ENCODE data around the gene CHN2.

The CHN2 gene

DNA sequence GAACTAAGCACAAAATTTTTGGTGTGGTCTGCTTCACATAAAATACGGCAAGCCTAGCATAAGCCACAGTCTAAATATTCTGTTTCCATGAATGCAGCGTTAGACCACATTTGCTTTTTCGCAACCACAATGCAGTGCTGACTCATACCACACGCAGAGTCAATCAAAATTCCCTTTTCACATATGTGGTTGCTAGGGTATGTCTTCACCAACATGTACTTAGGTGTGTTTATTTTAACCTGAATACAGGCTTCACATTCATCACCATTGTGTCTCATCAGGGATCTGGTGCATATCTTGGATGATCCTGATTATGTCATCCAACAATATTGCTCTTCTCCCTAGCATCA is 90.8 kb downstream of the CHN2 start:
- no peak for DNase-seq (ENCODE audit: low read depth)

DNA sequence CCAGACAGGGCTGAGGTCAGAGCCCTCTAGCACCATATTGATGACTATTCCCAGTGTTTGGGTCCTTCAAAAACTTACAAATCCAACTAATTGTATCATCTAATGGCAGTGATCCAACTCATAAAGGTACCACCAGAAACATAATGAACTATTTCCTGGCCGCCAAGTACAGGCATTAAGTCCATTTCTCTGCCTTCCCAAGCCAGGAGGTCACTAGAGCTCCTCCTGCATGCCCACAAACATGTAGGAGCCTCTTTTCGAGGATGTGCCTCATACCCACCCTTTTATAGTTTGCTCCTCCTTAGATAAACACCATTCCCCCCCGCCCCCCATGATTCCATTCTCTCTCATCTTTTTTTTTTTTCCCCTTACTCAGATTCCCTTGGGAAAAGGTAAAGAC is 91.3 kb downstream of the CHN2 start:
- DNase-seq (ENCODE audit: low read depth), result no peak

DNA sequence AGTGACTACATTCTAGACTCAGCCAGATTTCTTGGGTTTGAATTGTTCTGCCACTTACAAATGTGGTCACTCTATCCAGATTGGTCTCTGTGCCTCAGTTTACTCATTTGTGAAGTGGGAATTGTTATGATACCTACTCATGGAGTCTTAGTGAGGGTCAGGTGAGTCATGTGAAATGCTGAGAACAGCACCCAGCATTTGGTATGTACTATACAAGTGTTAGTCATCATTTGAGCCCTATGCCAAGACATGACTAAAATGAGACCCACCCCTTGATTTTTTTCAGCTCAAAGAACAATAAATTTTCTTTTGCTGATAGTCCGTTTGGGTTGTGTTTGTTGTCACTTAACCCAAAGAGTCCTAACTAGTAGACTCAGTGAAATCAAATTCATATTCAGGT is 92.8 kb downstream of the CHN2 start:
- no peak for DNase-seq (ENCODE audit: low read depth)

DNA sequence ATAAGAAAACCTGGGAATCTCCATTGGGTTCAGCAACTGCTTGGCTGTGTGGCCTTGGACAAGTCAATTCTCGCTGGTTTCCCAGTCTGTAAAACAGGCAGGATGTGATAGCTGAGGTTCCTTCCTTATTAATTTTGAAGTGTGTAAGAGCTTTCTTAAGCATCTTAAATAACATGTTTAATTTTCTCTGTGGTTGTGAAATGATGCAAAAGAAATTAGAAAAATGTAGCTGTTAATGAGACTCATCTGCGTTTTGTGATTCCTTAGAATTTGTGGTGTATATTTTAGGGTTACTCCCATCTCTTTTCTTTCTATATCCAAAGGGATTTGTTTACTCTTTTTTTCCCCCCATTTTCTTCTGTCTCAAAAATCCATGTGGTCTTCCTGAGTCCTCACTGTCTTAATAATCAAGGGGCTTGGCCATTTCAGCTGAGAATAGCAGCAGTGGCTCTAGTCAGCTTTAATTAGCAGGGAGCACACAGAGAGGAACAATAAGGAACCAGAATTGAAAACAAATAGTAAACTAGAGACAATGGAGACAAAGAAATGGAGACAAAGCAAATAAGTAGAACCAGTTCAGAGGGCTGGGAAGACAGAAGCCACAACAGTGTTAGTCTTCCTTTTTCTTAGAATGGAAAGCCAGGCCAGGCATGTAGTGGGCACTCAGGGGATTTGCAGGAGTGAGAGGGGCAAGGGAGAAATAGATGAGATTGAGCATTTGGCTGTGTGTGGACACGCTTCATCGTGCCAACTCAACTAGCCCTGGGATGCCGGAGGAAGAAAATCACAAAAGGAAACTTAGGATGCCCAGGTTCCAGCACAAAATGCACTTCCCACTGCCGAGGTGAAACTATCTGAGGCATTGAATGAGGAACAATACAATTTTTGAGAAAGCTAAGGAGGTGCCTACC is 93.9 kb downstream of the CHN2 start:
- DNase-seq (ENCODE audit: low read depth), result no peak

DNA sequence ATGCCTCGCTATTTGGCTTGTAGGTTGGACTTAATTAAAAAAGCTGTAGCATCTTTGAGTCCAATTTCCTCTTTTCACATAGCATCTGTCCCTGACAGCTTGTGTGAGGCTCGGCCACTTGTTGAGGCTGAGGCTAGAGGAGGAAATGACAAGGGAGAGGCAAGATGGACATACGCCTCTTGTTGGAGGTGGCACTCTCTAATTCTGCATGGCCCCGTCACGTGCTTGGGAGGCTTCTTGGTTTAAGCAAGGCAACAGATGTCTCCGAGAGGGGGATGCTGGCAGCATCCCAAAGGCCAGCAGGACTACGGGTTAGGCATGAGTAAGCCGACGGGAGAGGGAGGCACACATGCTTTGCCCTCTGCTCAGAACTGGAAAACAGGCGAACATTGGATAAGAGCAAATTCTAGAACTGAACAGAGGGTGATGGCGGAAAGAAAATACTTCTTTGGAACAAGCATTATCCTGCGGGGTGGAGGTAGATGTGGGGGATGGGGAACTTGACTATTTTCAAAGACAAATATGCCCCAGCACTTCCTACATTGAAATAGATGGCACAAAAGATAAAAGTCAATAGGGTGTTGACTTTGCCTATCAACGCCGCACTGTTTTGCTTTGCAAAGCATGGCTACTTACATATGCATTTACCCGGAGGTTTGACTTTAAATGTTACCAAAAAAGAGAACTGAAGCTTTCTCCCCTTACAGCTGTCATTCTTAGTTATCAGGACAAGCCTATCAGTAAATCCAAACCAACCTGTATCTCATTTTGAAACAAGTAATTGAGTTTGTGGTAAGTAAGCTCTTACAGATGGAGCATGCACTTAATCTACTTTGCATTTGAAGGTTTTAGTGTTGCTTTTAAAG is 94.8 kb downstream of the CHN2 start:
- no peak for DNase-seq (ENCODE audit: low read depth)

DNA sequence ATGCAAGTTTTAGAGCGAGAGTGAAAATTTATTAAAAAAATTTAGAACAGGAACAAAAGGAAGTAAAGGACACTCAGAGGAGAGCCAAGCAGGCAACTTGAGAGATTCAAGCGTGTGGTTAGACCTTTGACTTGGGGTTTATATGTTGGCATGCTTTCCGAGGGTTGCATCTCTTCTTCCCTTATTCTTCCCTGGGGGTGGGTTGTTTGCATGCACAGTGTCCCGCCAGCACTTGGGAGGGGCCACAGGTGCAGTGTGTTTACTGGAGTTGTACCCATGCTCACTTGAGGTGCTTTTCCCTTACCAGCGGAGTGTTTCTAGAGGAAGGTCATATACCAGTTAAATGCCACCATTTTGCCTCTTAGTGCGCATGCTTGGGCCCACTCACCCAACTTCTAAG is 96.3 kb downstream of the CHN2 start:
- DNase-seq (ENCODE audit: low read depth), result no peak

DNA sequence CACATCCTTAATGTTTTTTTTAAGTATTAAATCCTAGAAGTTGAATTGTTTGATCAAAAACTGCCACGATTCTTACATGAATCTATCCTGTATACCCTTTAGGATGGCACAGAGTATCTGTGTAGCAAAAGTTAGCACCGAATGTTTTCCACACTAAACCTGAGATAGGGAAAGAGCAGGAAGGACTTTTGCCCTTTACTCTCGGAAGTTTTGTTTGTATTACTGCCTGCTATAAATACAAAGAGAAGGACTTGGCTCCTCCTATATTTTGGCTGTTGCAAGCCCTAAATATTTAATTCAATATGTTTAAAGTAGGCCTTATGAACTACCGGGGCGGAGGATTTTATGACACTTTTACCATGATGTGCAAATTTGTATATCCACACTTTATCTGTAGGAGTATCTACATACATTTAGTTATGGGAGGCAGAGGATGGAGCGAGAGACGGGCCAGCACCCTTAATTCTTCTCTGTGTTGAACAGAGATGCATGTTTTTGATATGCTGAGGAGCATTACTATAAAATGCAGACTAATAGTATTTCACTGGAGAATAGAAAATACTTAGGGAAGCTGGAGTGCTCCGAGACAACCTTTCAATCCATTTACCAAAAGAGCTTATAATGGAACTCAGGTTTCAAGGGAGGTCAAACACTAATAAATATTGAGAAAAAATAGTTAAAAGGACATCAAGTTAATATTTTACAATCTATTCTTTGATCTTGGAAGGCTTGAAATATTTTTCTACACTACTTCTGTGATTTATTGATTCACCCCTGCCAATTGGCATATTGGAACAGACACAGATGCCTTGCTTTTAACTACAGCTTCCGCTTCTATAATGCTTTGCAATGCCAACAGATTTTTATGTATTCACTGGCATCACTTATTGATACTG is 97.4 kb downstream of the CHN2 start:
- DNase-seq (ENCODE audit: low read depth), result no peak

DNA sequence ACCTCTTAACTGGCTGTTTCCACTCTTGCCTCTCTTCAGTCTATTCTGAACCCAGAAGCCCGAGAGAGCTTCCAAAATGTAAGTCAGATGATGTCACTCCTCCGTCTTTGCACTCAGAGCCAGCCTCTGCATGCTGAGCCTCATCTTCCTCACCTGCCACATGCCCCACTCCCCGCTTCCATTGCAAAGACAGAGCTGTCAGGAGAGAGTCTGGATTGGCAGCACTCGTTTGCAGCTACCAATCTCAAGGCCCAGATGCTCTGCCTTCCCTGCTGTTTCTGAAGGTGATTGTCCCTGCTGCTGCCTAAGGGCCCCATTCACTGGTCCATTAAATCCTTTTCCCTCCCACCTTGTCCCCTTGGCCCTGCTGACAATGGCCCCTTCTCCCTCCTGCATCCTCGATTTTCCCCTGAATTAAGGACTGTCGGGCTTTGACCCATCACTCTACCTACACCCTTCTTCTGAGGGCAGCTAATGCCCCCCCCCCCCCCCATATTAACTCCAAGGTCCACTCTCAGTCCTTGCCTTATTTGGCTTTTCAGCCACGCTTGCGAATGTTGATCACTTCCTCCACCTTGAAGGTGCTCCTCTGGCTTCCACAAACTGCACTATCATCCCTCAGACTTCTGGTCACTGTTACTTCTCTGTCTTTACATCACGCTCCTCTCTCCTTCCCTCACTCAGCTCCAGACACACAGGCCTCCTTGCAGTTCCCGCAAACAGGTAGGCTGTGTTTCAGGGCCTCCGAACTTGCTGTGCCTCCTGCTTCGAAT is 98.5 kb downstream of the CHN2 start:
- no peak for DNase-seq (ENCODE audit: low read depth)

DNA sequence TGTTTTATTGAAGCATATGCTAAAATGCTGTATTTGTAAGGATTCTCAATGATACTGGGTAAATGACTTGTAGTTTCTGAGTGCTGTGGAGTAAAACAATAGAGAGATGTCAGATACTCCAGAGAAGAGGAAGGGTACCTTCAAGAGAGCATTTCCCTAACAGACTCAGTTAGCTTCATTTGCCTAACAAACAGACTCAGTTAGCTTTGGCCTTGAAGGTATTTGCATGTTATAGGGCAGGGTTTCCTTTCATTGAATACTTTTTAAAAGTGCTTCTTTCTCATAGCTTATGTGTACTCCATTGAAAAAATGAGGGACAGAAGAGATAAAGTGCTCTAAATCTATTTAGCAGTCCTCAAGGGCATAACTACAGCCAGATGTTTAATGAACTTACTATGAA is 101.8 kb downstream of the CHN2 start:
- no peak for DNase-seq (ENCODE audit: low read depth)

DNA sequence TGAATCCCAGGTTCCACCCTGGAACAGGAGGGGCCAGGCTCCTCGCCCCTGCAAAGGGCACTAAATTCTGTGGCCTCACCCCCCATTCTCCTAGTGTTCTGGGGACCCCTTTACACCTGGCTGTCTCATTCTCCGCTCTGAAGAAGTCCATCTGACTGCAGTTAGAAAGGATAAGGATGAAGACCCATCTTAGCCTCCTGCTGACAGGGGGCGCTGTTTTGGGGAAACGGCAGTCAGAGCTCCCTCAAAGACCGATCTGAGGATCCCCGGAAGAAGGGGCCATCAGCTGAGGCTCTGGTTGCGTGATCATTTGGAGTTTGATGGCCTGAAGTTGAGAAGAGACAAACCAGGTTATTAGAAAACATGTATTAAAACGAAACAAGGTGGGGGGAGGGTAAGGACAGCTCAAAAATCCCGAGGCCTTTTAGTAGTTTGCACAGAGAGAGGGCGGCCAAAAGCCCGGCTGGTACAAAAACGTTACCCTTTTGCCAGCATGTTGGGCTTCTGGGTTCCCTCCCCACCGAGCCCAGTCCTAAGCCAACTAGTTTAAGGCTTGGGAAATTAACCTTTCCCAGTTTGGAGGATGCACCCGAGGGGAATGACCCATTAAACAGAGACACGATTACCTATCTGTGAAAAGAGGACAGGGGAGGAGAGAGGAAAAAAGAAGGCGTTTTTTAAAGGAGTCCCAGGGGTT is 102.8 kb downstream of the CHN2 start:
- DNase-seq (ENCODE audit: low read depth), result no peak

DNA sequence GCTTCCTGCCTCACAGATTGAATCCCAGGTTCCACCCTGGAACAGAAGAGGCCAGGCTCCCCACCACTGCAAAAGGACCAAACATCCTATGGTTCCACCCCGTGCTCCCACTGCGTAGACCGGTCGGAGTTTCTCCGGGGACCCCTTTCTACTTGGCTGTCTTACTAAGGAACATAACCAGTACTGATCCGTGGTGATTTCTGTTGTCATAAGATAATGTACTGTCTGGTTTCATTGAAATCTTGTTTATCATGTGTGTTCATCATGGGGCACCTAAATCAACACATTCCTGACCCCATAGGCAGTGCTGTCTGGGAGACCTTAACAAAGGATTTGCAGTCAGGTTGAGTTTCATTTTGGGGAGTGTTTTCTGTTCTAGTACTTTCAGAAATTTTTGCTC is 104.5 kb downstream of the CHN2 start:
- DNase-seq (ENCODE audit: low read depth), result no peak

DNA sequence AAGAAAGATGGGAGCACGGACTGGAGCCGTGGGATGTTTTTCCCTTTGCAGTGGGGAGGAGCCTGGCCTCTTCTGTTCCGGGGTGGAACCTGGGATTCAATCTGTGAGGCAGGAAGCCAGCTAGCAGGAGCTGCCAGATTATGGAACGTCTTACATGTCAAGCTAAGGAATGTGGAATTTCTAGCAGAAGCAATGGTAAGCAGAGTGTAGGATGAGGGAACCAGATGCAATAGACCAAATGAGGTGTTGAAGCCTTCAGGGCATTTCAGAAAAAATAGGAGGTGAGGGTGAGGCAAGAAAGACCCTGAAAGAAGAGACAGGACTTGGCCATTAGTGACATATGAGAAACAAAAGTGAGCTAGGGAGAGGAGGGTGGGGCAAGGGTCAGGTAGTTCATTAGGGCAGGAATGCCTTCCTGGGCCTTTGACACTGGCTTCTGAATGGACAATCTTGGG is 105.5 kb downstream of the CHN2 start:
- no peak for DNase-seq (ENCODE audit: low read depth)

DNA sequence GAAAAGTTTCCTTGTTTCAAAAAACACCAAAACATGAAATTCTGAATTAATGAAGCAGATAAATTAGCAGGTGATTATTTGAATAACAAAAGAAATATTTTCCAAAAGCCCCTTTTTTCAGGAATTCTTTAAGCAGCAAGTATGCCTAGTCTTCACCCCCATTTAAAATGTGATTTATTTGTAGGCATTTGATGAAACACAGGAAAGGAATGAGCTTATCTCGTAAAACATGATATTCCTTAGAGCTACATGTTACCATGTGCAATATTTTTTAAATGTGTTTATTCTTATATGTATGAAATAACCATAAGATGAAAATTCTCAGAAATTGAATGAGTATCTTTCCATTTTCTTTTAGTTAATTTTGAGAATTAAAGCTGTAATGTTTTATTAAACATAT is 106.1 kb downstream of the CHN2 start:
- DNase-seq (ENCODE audit: low read depth), result no peak

DNA sequence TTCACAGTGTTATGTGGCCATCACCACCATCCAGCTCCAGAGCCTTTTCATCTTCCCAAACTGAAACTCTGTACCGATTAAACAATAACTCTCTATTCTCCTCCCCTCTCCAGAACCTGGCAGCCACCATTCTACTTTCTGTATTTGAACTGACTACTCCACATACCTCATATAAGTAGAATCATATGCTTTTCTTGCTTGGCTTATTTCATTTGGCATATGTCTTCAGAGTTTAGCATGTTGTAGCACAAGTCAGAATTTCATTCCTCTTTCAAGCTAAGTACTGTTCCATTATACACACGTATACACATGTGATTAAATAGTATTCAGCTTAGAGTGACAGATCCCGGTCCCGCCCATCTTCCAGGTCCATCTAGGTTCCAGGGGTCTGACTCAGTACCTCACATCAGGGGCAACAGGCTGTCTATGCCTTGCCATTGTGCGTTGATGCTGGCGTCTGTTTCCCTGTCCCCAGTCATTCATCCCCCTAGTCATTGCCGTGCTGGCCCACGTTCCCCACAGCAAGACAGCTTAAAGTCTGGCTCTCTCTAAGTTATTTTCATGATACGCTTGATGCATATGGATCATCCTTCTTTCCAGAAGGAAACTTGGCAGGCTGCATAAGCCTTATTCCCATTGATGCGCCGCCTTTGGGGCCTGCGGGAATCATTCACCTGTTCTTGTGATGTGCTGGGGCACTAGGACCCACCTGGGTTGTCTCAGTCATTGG is 108.3 kb downstream of the CHN2 start:
- DNase-seq (ENCODE audit: low read depth), result no peak

DNA sequence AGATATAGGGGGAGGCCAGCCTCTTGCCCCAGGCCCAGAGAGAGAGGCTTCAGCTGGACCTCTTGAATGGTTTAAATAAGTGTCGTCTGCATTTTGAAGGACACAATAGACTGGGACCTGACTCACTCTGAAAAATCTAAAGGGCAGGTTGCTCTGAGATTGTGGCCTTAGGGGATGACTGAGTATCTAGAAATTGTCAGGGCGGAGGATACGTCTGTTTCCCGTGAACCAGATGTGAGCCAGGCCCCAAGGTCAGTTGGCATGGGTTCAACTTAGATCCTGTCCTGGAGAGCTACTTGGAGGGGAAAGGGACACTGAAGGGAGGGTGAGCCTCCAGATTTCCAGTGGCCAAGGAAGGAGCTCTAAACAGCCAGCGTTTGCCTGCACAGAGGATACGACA is 110.2 kb downstream of the CHN2 start:
- no peak for DNase-seq (ENCODE audit: low read depth)

DNA sequence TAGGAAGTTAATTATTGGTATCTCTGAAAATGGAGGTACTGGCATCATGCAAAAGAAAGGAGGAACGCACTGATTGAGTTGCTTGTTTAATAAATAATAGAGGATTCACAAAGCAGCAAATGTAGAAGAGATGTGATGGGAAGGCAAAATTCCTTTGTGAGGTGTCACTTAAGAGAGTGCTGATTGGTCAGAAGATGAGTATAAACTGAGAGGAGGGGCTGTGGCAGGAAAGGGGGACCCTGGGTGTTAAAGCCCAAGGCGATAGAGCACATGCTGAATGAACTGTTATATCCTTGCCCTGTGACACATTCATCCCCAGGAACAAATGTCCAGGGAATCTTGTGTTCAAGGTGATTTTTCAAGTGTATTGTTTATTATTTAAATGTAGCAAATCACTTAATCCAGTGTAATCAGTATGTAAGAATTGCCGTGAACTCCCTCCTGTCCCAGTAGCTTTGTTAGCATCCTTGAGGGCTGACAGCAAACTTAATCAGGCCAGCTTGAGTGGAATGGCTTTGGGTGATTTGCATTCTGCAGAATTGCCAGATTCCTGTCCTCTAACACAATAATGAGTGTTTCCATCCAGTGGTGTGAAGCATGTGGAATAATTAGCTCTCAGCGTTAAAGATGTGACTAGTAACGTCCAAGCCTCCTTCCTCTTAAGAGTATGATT is 111.9 kb downstream of the CHN2 start:
- no peak for DNase-seq (ENCODE audit: low read depth)

DNA sequence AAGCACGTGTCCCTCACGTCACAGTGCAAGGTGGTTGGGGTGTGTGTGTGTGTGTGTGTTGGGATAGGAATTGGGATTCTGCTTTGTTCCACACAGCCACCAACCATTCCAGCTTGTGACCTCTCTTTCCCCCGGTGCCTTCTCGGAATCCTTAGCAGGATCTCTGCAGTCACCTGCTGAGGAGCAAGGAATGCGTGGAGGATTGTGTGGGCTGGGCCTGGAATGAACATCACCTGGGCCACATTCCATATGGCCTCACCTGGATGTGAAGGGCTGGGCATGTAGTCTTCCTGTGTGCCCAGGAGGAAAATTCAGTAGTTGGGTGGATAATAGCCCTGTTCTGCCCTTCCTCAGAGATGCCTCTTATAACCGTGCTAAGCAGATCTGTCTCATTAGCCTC is 113.8 kb downstream of the CHN2 start:
- no peak for DNase-seq (ENCODE audit: low read depth)

DNA sequence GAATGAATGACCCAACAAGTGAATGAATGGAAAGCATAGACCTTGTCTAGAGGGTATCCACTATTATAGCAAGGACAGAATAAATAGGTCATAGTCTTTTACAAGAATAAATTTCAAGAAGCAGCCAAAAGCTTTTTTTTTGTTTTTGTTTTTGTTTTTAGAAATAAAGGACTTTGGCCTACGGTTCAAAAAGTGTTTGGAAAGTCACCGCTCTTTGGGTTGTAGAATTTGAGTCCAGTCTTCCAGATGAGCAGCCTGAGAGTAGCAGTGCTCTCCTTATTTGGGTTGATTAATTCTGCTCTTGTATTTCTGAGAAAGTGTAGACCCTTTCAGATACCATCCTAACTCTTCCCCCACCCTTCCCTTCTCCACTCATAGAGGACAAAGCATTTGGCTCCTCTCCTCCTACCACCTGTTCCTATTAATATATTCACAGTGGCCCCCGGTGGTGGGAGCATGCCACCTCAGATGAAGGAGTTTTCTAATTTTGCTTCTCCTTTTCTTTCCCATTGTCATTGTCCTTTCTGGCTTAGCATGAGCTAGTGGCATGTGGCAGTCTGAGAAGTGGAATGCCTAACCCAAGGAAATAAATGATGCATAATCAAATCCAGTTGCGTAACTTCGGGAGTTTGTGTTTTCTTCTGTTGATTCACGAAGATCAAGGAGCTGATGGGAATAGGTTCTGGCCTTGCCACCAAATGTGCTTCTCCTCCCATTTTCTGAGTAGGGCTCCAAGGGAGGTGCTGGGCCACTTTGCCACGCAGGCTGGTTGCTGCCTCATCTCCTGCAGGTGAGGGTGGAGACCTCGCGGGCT is 114.7 kb downstream of the CHN2 start:
- no peak for DNase-seq (ENCODE audit: low read depth)

DNA sequence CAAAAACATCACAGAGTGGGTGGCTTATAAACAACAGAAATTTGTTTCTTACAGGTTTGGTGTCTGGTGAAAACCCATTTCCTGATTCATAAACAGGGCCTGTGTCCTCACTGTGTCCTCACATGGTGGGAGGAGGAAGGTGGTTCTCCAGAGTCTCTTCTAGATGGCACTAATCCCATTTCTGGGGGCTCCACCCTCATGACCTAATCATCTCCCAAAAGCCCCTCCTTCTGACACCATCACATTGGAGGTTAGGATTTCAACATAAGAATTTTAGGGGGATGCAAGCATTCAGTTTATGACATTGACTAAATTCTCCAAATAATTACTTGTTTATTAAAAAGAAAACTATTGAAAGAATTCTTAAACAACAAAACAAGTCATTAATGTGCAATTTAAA is 116.0 kb downstream of the CHN2 start:
- no peak for DNase-seq (ENCODE audit: low read depth)
